GM18861 (cell line): ENCODE results near the gene ENTPD8.

Experiments
- ATAC-seq: cut with Tn5 transposase; IDR thresholded peaks from one replicate; pipeline ENCODE4 v1.9.1; 2021; ENCODE audit not compliant: unreplicated experiment

The ENTPD8 gene

DNA sequence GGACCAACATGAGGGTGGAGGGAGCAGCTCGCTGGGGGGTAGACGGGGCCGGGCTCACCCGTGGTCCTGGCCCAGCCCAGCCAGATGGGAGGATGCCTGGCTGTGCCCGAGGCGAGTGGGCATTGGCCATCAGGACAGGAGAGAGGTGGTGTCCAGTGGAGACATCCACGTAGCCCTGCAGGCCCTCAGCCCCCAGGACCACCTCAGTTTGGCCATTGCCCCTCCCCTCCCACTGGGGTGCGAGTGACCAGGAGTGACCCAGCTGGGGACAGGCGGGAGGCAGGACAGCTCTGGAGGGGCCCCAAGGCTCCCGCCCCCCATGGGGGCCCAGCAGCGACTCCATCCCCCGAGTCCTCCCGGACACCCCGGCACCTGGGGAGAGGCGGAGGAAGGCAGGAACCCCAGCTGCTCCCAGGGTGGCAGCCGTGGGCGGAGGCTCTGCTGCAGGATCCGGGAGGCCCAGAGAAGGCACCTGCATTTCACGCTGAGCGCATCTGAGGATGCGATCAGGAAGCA, 9.7 kb downstream of the ENTPD8 start:
- no peak for ATAC-seq

DNA sequence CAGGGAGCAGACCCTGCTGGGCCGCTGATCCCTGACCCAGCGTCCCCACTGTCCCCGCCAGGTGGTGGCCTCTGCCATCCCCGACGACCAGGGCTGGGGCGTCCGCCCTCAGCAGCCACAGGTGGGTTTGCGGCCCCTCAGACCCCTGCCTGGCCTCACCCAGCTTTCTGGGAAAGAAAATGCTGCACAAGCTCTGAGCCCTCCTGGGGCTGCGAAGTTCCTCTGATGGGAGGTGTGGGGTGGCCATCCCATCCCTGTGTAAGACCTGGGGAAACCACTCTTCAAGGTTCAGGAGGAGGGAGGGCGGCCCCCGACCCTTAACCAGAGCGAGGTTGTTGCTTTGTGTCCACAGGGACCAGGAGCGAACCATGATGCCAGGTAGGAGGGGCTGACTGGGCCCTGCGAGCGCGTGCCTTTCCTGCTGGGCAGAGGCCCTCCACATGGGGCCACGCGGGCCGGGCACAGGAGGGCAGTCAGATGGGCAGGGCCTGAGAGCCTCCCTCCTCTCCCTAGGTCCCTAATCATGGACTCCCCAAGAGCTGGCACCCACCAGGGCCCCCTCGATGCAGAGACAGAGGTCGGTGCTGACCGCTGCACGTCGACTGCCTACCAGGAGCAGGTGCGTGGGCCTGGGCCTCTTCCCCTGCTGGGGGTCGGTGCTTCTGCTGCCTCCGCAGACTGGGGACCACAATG, 10.3 kb downstream of the ENTPD8 start:
- no peak for ATAC-seq

DNA sequence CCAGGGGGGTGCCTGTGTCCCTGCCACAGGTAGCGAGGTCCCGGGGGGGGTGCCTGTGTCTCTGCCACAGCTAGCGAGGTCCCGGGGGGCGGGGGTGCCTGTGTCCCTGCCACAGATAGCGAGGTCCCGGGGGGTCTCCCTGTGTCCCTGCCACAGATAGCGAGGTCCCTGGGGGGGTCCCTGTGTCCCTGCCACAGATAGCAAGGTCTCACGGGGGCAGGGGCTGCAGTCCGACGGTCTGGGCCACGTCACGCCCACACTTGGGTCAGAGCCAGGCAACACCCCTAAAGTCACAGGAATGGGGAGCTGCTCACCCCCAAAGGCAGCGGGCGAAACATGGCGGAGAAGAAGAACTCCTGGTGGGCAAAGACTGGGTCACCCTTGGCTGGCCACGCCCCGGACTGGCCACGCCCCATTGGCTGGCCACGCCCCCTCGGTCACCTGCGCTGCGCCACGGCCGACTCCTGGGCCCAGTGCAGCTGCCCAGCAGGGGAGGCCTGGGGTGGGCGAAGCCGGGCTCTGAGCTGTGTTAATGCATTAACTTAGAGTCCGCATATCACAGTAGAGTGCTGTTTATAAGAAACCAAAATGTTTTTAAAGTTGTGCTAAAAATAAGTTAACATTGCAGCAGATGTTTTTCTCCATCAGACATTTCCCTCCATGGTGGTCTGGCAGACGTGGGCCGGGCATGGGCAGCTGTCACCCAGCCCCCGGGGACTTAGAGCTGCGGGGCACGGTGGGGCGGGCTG, 11.0 kb downstream of the ENTPD8 start:
- no peak for ATAC-seq

DNA sequence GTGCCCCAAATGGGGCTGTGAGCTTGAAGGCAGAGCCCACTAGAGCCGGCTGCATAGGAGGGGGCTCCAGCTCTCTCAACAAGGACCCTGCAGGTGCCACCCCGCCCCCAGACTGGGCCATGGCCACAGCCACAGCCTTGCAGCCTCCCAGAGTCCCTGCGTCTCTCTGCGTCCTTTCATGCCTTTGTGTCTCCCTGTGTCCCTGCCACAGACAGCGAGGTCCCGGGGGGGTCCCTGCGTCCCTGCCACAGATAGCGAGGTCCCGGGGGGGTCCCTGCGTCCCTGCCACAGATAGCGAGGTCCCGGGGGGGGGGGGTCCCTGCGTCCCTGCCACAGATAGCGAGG, 11.6 kb downstream of the ENTPD8 start:
- no peak for ATAC-seq

DNA sequence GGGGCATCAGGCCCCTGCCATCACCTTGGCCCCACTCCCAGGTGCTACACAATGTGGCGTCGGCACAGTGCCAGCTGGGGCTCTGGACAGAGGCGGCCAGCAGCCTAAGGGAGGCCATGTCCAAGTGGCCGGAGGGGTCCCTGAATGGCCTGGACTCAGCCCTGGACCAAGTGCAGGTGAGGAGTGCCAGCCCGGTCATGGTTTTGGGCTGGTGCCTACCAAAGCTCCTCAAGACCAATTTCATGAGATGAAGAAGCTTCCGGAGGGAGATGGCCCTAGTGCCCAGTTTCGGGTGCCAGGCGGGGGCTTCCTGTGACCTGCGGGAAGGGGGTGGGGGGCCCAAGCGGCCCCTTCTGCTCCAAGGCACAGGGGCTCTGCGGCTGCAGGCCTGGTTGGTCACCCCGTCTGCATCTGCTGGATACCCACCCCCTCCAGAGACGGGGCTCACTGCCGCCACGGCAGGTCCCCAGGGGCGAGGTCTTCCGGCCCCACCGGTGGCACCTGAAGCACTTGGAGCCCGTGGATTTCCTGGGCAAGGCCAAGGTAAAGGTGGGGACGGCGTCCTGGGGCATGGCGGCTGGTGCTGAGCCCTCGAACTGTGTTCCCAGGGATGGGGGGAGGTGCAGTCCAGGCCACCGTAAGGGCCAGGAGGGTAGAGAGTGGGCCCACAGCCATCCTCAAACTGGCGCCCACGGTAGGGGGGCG, 12.2 kb downstream of the ENTPD8 start:
- ATAC-seq = no peak

DNA sequence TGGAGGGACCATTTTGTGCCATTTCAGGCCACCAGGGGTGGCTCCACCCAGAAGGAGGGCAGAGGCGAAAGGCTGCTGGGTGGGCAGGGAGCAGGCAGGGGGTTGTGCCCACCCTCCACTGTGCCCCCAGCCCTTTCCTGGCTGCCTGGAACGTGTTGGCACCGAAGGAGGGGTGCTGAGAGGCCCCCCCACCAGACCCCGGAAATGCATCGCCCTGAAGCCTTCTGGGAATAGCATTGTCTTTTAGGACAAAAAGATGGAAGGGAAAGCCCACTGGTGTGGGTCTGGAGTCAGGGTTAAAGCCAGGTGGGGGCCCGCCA, 12.9 kb downstream of the ENTPD8 start:
- ATAC-seq = no peak

DNA sequence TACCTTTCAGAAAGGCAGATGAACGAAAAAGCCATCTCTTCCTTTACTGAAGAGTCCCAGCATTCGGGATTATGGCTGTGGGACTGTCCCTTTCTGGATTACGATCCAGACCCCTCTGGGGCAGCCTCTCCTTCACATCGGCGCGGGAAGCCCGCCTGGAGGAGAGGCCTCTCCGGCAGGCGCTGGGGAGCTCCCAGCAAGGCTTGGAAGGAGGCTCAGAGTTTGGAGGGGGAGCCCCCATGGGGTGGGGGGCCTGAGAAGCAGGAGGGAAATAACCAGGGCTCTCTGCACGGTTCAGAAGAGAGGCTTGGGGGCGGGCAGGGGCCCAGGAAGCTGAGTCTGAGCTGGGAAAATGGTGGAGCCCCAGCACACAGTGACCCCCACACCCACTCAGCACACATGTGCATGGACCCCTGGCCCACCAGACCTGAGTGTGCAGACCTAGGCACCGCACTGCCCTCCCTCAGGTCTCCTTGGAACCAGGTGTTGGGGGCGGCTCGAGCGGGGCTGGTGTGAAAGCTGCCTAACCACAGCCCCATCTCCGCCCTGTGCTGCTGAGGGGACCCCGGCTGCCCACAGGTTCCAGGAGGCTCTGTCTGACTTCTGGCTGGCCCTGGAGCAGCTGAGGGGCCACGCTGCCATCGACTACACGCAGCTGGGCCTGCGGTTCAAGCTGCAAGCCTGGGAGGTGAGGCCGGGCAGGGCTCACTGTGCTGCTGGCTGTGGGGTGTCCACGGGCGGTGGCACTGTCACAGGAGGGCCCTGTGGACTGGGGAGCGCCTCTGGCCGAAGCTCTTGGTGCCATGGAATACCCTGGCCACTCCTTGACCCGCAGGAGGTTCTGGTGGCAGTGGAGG, 13.5 kb downstream of the ENTPD8 start:
- no peak for ATAC-seq

DNA sequence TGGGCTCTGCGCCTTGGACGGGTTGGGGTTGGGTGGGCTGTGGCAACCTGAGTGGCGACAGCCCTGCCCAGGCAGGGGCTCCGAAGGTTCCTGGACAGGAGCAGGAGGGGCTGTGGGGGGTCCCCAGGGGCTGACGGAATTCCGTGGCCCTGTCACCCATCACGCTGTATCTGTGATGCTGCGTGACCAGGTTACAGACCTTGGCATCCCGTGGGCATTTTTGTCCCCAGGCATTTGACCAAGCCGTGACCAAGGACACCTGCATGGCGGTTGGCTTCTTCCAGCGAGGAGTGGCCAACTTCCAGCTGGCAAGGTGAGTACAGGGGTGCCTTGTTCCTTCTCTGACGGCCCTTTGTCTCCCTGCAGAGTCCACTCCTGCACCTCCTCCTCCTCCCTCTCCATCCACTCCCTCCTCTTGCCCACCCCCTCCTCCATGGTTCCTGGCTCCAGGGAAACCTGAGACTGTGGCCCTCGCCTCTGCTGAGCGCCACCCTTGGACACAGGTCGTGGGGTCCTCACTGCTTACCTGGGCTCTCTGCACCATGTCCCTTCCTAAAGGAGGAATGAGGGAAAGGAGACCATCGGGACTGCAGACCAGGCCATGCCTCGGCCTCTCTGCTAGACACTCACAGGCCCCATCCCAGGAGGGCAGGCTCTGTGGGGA, 15.0 kb downstream of the ENTPD8 start:
- ATAC-seq = no peak

DNA sequence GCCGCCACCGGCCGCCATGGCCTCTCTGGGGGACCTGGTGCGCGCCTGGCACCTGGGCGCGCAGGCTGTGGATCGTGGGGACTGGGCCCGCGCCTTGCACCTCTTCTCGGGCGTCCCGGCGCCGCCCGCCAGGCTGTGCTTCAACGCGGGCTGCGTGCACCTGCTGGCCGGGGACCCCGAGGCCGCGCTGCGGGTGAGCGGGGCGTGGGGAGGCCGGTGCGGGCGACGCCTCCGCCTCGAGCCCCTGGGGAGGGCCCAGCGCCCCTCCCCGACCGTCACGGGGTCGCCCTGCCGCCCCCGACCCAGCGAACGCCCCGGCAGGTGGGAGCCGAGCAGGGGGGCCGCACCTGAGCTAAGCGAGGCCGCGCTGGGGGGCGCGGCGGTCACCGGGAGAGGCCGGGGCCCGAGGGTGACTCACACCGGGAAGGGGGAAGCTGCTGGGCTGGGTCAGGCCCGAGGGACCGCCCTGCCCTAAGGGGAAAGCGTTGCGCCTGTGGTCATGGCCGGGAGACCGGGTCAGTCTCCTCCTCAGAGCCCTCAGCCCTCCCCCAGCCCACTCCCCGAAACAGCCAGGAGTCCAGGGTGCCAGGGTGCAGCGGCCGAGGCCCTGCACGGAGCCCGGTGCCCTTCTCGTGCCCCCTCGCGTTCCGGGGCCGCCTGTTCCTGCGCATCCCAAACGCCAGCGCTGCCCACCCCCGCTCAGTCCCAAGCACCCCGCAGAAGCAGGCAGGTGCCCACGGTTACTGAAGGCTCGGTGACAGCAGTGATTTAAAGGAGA, 17.5 kb downstream of the ENTPD8 start:
- peak; percentile 21 for ATAC-seq

DNA sequence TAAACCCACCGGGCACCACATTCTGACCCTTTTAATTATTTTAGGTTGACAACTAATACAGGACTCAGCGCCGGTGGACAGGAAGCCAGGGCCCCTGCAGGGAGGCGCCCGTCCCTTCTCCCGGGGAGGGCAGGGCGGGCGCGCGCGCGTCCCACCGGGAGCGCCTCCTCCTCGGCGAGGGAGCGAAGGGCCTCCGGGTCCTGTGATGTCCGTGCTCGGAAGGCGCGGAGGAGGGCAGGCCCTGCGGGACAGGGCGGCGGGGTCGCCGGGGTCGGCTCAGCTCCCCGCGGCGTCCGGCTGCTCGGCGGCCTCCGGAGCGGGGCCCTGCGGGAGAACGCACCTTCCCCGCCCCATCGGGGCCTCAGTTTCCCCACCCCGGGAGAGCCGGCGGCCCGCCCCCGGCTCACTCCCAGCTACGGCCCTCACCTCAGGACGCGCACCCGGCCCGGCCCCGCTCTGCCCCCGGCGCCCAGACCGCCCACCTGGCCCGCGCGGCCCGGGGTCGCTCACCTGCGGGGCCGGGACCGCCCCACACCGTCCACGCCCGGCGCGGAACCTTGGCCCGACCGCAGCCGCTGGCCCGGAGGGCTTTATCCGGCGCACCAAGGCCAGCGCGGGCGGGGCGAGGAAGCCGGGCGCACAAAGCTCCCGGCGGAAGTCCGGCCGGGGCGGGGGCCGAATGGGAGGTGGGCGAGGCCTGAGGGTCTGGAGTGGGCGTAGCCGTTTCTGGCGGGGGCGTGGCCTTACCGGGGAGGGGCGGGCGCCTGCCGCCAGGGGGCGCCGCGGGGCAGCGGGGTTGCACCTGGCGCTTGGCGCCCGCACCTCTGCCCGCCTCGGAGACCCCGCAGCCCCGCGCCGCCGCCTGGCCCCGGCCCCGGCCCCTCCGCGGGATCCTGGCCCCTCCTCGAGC, 18.3 kb downstream of the ENTPD8 start, which contains the start of the genes EXD3 and NOXA1:
EXD3 (minus strand) TSS at position 559 of the 910 bp plus-strand sequence. CDS start 27,805 bp downstream, outside the sequence.
NOXA1 (plus strand) TSS at position 790 of the 910 bp plus-strand sequence. CDS start 137 bp downstream, outside the sequence.
- peak; percentile 73 for ATAC-seq

DNA sequence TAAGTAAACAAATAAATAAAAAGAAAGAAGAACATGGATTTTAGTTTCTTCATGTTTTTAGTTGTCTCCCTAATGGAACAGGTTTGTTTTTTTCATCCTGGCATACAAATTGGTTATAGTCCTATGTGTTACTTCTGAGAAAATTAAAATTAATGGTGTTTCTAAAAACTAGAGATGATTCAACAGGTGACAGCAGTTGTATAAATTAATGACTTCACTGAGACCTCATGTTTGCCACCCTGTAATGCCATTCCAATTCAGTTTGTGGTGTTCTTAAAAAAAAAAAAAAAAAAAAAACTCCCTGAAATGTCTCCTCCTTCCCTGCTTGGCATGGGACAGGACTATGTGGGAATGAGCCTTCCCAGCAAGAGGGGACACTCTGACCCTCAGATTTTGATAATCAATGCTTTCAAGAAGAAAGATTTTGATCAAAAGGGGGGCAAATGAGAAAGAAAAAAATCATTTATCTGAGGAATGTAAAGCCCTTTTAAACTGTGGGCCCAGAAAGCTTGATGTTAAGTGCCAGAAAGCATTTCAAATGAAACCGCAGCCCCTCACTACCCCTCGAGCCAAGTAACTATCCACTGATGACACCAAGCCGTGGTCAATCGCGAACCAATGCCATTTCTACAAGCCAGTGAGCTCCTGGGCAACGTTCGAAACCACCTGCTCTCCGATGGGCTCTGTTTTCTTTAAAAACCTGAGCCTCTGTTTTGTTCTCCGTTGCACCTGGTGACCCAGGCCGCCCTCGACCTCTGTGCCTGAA, 19.1 kb downstream of the ENTPD8 start:
- ATAC-seq = no peak

DNA sequence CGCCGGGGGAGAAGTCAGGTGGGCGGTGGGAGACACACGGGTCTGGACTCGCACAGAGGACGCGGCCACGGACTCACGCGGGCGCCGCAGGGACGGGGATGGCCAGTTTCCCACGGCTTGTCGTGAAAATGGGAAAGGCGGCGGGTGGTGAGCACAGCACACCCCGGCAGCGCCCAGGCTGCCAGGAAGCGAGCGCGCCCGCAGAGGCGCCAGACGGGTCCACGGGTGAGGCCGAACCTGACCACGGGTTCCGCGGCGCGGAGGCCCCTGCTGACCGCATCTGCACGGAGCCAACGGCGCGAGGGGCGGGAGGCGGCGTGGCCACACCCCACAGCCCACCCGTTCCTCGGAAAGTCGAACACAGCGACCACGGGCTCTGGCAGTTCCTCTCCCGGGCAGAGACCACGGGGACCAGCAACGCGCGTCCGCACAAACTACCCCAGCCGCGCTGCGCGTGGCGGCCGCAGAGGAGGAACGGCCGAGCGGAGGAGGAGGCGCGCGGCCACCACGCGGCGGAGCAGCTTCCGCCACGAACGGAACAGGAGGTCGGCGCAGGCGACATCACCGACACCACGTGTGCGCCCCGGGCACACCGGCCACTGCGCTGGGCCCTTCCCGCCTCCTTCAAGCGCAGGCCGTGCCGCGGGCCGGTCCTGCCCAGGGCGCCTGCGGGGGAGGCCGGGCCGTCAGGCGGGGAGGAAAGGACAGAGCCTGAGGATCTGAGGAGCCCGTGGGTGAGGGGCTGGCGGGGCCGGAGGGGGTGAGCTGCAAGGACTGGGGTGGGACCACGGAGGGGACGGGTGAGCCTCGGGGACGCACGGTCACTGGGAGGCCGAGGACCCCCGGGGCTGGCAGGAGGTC, 23.8 kb downstream of the ENTPD8 start:
- ATAC-seq = no peak

DNA sequence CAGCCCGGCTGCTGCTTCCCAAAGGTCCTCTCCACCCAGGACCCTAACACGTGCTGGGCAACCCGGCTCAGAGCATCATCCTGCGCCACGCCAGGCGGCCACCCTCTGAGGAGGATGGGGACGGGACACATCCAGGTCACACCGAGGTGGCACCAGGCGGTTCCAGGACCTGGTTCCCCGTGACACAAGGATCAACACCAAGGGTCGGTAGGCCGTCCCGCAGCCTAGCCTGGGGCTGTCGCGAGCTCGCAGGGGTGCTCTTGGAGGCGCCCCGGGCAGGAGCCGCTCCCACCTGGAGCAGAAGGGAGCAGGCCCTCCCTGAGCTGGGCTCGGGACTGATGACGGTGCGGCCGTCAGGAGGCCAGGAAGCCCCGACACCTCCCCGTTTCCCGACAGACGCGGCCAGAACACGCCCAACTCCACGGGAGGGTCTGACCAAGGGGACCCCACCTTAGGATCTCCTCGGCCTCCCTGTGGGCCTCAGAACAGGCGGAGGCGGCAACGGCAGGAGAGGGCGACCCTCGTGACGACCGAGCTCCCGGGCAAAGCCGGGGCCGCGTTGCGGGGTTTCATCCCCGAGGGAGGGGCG, 24.5 kb downstream of the ENTPD8 start:
- ATAC-seq = no peak

DNA sequence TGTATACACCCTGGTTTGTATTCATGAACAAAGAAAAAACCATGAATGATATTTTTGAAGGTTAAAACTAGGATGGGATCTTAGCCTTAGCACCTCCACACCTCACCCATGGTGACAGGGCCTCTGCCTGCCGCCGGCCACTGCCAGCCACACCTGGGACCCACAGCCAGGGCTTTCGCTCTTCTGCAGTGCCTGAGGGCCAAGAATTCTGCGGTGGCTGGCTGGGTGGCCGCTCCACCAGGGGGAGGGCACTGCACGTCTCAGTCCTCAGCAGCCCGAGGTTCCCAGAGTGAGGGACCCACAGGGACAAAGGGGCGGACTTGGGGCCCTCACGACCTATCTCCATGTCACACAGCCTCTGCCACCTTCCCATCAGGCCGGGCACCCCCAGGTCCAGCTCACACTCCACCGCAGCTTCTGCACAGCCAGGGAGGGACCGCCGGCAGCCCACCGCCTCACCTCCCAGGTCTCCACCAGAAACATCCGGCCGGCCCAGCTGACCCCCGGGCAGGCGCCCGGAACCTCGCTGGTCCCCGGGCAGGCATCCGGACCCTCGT, 25.1 kb downstream of the ENTPD8 start:
- no peak for ATAC-seq

DNA sequence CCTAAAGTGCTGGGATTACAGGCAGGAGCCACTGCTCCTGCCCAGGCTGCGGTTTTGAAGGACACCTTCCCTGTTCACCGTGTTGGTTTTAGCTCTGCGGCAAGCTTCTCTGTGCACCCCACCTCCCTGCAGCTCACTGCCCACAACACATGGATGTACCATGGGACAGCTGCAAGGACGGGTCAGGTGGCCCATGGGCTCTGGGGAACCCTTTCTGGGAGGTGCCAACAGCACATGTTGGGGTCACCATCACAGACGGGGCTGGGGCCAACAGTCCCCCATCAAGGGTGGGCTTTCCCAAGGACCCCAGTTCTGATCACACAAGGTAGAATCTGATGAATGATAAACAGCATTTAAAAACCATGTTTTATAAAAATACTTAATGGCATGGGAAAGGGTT, 25.7 kb downstream of the ENTPD8 start:
- no peak for ATAC-seq

DNA sequence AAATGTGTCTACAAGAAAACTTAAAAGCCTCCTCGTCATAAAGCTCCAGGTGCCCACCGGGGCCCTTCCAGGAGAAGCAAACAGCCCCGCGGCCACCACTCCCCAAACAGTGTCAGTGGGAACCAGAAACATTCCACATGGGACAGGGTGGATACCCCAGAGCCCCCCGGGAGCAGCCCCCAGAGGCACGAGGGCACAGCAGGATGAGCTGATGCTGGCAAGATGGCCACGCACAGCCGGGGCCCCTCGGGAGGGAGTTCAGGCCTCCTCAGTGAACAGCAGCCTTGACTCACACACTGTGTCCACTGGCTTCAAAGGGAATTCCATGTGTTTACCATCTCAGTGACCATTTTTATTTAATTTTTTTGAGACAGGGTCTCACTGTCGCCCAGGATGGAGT, 28.7 kb downstream of the ENTPD8 start:
- ATAC-seq = no peak
